C4-2B (cell line): ENCODE results near the gene ETV5.

Experiments
- CTCF ChIP-seq: fragments of 450-650 bp; conservative IDR thresholded peaks from 2 replicates; pipeline ENCODE4 v1.5.1; 2017; ENCODE audit warnings: mild to moderate bottlenecking
- ZFX ChIP-seq: fragments of 450-650 bp; IDR thresholded peaks from 2 replicates; pipeline ENCODE4 v1.6.1; 2017

DNA sequence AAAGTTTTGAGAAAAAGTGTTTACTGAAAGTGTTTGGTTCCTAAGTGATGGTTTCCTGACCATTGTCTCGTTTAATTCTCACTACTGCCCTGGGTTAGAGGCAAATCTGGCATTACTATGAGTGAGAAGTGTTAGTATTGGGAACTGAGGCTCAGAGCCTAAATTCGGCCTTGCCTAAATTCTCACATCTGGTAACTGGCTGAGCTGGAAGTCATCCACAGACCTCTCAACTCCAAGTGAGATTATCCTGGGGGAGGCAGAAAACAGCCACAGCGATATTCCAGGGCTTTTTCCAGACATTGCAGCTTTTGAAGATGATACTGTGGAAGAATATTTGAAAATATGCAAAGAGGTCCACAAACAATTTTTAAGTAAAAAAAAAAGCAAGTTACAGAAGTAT, 86.0 kb downstream of the ETV5 start:
- TF ChIP-seq CTCF (no peak), ZFX (no peak)
